PC-3 (cell line): Measurements from ENCODE around the gene P2RY8. TPM values are rescaled to one million over a fixed set of nuclear protein-coding genes. Genes with fewer than 3 reads are reported as not detected.
"Not testable (repeated sequence)": the region's sequence is repeated elsewhere in the genome, so short reads cannot be mapped to it uniquely, and the experiment has no call there.

ENCODE experiments used
- ATAC-seq: fragments of 200-7000 bp; cut with Tn5 transposase; 2 replicates; pipeline ENCODE4 v1.9.1; 2020; ENCODE audit warnings: mild to moderate bottlenecking, moderate library complexity
- BruUV-seq: library from RNA; stranded (reverse); fragments of 400-500 nt; replicated peaks from 2 replicates; lab custom pipeline; 2021; lab: Mats Ljungman, UMichigan
- CTCF ChIA-PET: fragments of 300-600 bp; sonication (Branson Sonifier 250); formaldehyde crosslinking; loops from one replicate; lab custom pipeline; 2022; ENCODE audit warnings: antibody characterized with exemption; lab: Charles Lee
- POLR2A ChIA-PET: fragments of 300-600 bp; sonication (Branson Sonifier 250); formaldehyde crosslinking; loops from one replicate; lab custom pipeline; 2022; ENCODE audit warnings: antibody characterized with exemption; ENCODE audit not compliant: unreplicated experiment; lab: Charles Lee
- DNase-seq: peaks from one replicate; pipeline ENCODE4 v3.0.0-alpha.2; 2015
- H2AFZ ChIP-seq: fragments of 300-600 bp; sonication (generic); 2 replicates; pipeline ENCODE4 v1.6.0; 2016; ENCODE audit warnings: antibody characterized with exemption, low read length
- H3F3A ChIP-seq: fragments of 300-600 bp; sonication (generic); one replicate; pipeline ENCODE4 v1.6.0; 2017; ENCODE audit warnings: antibody characterized with exemption, low read length, control low read depth, mild to moderate bottlenecking; ENCODE audit not compliant: unreplicated experiment
- H3K27ac ChIP-seq: fragments of 300-600 bp; sonication (generic); 2 replicates; pipeline ENCODE4 v1.5.1; 2016; ENCODE audit warnings: mild to moderate bottlenecking, low read length
- H3K27me3 ChIP-seq: fragments of 300-600 bp; sonication (generic); 2 replicates; pipeline ENCODE4 v1.6.1; 2016; ENCODE audit warnings: low read length, mixed read lengths
- H3K36me3 ChIP-seq: fragments of 300-600 bp; sonication (generic); 2 replicates; pipeline ENCODE4 v1.6.1; 2016; ENCODE audit warnings: low read depth, mixed run types, low read length, mixed read lengths
- H3K4me1 ChIP-seq: fragments of 300-600 bp; sonication (generic); 2 replicates; pipeline ENCODE4 v1.5.1; 2016; ENCODE audit warnings: low read length; ENCODE audit not compliant: insufficient read depth
- H3K4me2 ChIP-seq: fragments of 300-600 bp; sonication (generic); 2 replicates; pipeline ENCODE4 v1.6.0; 2016; ENCODE audit warnings: low read length
- H3K4me3 ChIP-seq: fragments of 300-600 bp; sonication (generic); 2 replicates; pipeline ENCODE4 v1.5.1; 2016; ENCODE audit warnings: mild to moderate bottlenecking, low read length, mixed read lengths
- H3K79me2 ChIP-seq: fragments of 300-600 bp; sonication (generic); 2 replicates; pipeline ENCODE4 v1.6.1; 2017; ENCODE audit warnings: low read length, mixed read lengths
- H3K9ac ChIP-seq: fragments of 300-600 bp; sonication (generic); 2 replicates; pipeline ENCODE4 v1.6.0; 2016; ENCODE audit warnings: mild to moderate bottlenecking, low read length
- H3K9me2 ChIP-seq: fragments of 300-600 bp; sonication (generic); replicated peaks from 2 replicates; pipeline ENCODE4 v1.6.1; 2016; ENCODE audit warnings: mixed run types, low read length, mixed read lengths
- H3K9me3 ChIP-seq: fragments of 300-600 bp; sonication (generic); 2 replicates; pipeline ENCODE4 v1.6.1; 2016; ENCODE audit warnings: low read length, mixed read lengths
- H4K20me1 ChIP-seq: fragments of 300-600 bp; sonication (generic); 2 replicates; pipeline ENCODE4 v1.6.1; 2016; ENCODE audit warnings: low read length, mixed read lengths
- CTCF ChIP-seq: fragments of 300-600 bp; sonication (generic); conservative IDR thresholded peaks from 2 replicates; pipeline ENCODE4 v1.5.1; 2017; ENCODE audit warnings: antibody characterized with exemption, low read depth, mild to moderate bottlenecking, low read length
- EZH2 ChIP-seq: fragments of 300-600 bp; sonication (generic); IDR thresholded peaks from one replicate; pipeline ENCODE4 v1.6.1; 2017; ENCODE audit warnings: antibody characterized with exemption, mild to moderate bottlenecking, low read length; ENCODE audit not compliant: unreplicated experiment
- EZH2phosphoT487 ChIP-seq: fragments of 300-600 bp; sonication (generic); IDR thresholded peaks from 2 replicates; pipeline ENCODE4 v1.6.1; 2018; ENCODE audit warnings: mild to moderate bottlenecking, antibody characterized with exemption, low read length, borderline replicate concordance
- intact Hi-C: fragments of 100-400 bp; cut with micrococcal nuclease; formaldehyde crosslinking; loops from 2 replicates; pipeline ENCODE4 v1.9.0; 2023
- total RNA-seq: library from RNA; depleted of rRNA; stranded (reverse); fragments of >200 nt; gene quantifications from 2 replicates; pipeline ENCODE4 v1.2.3, GENCODE V29; 2014

Gene P2RY8
- total RNA-seq, 1 experiment from 2014 or later, result not detected

GRCh38 chrX:1577845-1578244 lies 40.9 kb upstream of the P2RY8 start:
- TF ChIP-seq CTCF, result no peak
- BruUV-seq, result no TSS peak
- peaks cover 4% of the 10 kb centered on the region; the same call in 1 of the 2 replicates for H3K4me1 ChIP-seq
- ATAC-seq (no peak), DNase-seq (no peak)
- CTCF ChIA-PET, result no interaction called here
- no peaks in the 10 kb centered on the region for H3K9me3 ChIP-seq
- H3K9me2 ChIP-seq, result no peaks in the 10 kb centered on the region
- no peaks in the 10 kb centered on the region for H3K79me2 ChIP-seq
- H3K4me3 ChIP-seq, result no peak overlapping the region
- H4K20me1 ChIP-seq, result no peaks in the 10 kb centered on the region
- H3K36me3 ChIP-seq, result no peaks in the 10 kb centered on the region
- H3K27me3 ChIP-seq, result no peaks in the 10 kb centered on the region
- no peak overlapping the region for H3K4me2 ChIP-seq
- POLR2A ChIA-PET, result no interaction called here
- intact Hi-C loops, result no loop called here
- no peak overlapping the region for H2AFZ ChIP-seq
- H3K27ac ChIP-seq, result no peak overlapping the region
- no peak overlapping the region for H3K9ac ChIP-seq
- H3F3A ChIP-seq, result no peaks in the 10 kb centered on the region

GRCh38 chrX:1576201-1576992 lies 39.4 kb upstream of the P2RY8 start:
- H4K20me1 ChIP-seq, result no peaks in the 10 kb centered on the region
- H3K9ac ChIP-seq, result no peak overlapping the region
- no peak overlapping the region for H2AFZ ChIP-seq
- ChIA-PET POLR2A (no interaction called here), CTCF (no interaction called here)
- H3K27me3 ChIP-seq, result no peaks in the 10 kb centered on the region
- no peaks in the 10 kb centered on the region for H3K9me2 ChIP-seq
- no peaks in the 10 kb centered on the region for H3K4me1 ChIP-seq
- no peaks in the 10 kb centered on the region for H3K36me3 ChIP-seq
- H3K9me3 ChIP-seq, result no peaks in the 10 kb centered on the region
- no peaks in the 10 kb centered on the region for H3F3A ChIP-seq
- ATAC-seq (no peak), DNase-seq (no peak)
- intact Hi-C loops, result no loop called here
- H3K27ac ChIP-seq, result no peak overlapping the region
- H3K4me3 ChIP-seq, result no peak overlapping the region
- no peak for TF ChIP-seq EZH2
- TF ChIP-seq CTCF, result no peak
- no peak for TF ChIP-seq EZH2phosphoT487
- no TSS peak for BruUV-seq
- H3K79me2 ChIP-seq, result no peaks in the 10 kb centered on the region
- no peak overlapping the region for H3K4me2 ChIP-seq

- H3K9me2 ChIP-seq, intact Hi-C loops, H3K9ac ChIP-seq, H3K4me2 ChIP-seq, ATAC-seq, H3K9me3 ChIP-seq, H3K27ac ChIP-seq, H3F3A ChIP-seq, H4K20me1 ChIP-seq, H3K4me3 ChIP-seq, CTCF ChIA-PET, BruUV-seq, H2AFZ ChIP-seq, H3K79me2 ChIP-seq, H3K27me3 ChIP-seq, POLR2A ChIA-PET, H3K4me1 ChIP-seq, DNase-seq, H3K36me3 ChIP-seq: not testable (repeated sequence)
Observed at GRCh38 chrX:1574181-1574580, 37.2 kb upstream of the P2RY8 start.
